ENCODE data around the gene NOC3L.

The NOC3L gene

GRCh38 chr10:94288361-94289101 lies 74.2 kb downstream of the NOC3L start:
- H3K4me3 ChIP-seq (ENCODE audit: low read depth, low read length) = no peak overlapping the region

GRCh38 chr10:94287336-94287735 lies 75.4 kb downstream of the NOC3L start:
- peak; percentile 71 for DNase-seq (ENCODE audit: low read depth)
- H3K4me3 ChIP-seq (ENCODE audit: low read depth, low read length) = no peak overlapping the region
- no peak for TF ChIP-seq CTCF (conservative IDR thresholded peaks at IDR 0.05; ENCODE audit: low read depth, low read length)

More at GRCh38 chr10:94288361-94289101, 74.2 kb downstream of the NOC3L start:
- no peak for TF ChIP-seq CTCF (conservative IDR thresholded peaks at IDR 0.05; ENCODE audit: low read depth, low read length)
- no peak for DNase-seq (ENCODE audit: low read depth)

- H3K4me3 ChIP-seq (ENCODE audit: low read depth, low read length) = no peak overlapping the region
- TF ChIP-seq CTCF (conservative IDR thresholded peaks at IDR 0.05; ENCODE audit: low read depth, low read length) = no peak
- peak; percentile 70 for DNase-seq (ENCODE audit: low read depth)
These were observed 75.8 kb downstream of the NOC3L start for GRCh38 chr10:94286901-94287300.

- DNase-seq (ENCODE audit: low read depth) = no peak
- TF ChIP-seq CTCF (conservative IDR thresholded peaks at IDR 0.05; ENCODE audit: low read depth, low read length) = no peak
These were observed 77.5 kb downstream of the NOC3L start for GRCh38 chr10:94285271-94285670.

More at GRCh38 chr10:94285271-94285670, 77.5 kb downstream of the NOC3L start:
- no peak overlapping the region for H3K4me3 ChIP-seq (ENCODE audit: low read depth, low read length)

Measured in choroid plexus epithelial cell (primary cell).